ENCODE data around the gene POLR3H.

Gene POLR3H

DNA sequence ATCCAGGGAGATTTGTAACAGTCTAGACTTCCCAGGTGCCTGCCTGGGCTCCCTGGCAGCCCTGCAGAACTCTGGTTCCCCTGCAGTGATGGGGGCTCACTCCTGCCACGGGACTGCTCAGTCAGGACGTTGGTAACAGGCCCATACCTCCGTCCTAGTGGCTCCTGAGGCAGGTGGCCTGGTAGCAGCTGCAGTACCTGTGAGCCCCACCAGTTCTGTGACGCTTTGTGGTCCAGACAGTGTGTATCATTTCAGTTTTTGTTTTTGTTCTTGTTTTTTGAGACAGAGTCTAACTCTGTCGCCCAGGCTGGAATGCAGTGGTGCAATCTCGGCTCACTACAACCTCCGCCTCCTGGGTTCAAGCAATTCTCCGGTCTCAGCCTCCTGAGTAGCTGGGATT is 27.8 kb downstream of the POLR3H start:
- no peak overlapping the region for H3K4me3 ChIP-seq (ENCODE audit: low read depth, low read length)
- in situ Hi-C loops (cut with HindIII; ENCODE audit: low sequenced_read_pairs): no loop called here
- TF ChIP-seq, protein P1, sequence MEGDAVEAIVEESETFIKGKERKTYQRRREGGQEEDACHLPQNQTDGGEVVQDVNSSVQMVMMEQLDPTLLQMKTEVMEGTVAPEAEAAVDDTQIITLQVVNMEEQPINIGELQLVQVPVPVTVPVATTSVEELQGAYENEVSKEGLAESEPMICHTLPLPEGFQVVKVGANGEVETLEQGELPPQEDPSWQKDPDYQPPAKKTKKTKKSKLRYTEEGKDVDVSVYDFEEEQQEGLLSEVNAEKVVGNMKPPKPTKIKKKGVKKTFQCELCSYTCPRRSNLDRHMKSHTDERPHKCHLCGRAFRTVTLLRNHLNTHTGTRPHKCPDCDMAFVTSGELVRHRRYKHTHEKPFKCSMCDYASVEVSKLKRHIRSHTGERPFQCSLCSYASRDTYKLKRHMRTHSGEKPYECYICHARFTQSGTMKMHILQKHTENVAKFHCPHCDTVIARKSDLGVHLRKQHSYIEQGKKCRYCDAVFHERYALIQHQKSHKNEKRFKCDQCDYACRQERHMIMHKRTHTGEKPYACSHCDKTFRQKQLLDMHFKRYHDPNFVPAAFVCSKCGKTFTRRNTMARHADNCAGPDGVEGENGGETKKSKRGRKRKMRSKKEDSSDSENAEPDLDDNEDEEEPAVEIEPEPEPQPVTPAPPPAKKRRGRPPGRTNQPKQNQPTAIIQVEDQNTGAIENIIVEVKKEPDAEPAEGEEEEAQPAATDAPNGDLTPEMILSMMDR (IDR thresholded peaks at IDR 0.05; ENCODE audit: low read depth, low read length, missing control alignments): no peak
- DNase-seq (ENCODE audit: low read depth): no peak

DNA sequence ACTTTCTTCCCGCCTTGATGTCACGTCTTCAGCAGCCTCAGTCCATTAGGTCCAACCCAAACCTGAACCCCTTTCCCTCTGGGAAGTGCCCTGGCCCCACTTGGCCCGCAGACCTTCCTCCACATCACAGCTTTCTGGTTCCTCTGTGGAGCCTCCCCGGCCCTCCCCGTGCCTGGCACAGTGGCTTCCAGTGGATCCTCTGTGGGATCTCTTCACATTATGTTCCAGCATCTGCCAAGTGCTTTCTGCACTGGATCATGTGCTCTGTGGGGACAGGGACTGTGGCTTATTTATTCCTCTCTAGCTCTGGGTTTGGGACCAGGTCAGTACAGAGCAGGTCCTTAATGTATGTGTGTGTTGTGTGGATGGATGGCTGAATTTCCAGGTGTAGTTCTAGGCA is 30.9 kb downstream of the POLR3H start:
- H3K4me3 ChIP-seq (ENCODE audit: low read depth, low read length): no peak overlapping the region
- TF ChIP-seq, protein P1 (IDR thresholded peaks at IDR 0.05; ENCODE audit: low read depth, low read length, missing control alignments): no peak
- no peak for DNase-seq (ENCODE audit: low read depth)
- in situ Hi-C loops (cut with HindIII; ENCODE audit: low sequenced_read_pairs): no loop called here

DNA sequence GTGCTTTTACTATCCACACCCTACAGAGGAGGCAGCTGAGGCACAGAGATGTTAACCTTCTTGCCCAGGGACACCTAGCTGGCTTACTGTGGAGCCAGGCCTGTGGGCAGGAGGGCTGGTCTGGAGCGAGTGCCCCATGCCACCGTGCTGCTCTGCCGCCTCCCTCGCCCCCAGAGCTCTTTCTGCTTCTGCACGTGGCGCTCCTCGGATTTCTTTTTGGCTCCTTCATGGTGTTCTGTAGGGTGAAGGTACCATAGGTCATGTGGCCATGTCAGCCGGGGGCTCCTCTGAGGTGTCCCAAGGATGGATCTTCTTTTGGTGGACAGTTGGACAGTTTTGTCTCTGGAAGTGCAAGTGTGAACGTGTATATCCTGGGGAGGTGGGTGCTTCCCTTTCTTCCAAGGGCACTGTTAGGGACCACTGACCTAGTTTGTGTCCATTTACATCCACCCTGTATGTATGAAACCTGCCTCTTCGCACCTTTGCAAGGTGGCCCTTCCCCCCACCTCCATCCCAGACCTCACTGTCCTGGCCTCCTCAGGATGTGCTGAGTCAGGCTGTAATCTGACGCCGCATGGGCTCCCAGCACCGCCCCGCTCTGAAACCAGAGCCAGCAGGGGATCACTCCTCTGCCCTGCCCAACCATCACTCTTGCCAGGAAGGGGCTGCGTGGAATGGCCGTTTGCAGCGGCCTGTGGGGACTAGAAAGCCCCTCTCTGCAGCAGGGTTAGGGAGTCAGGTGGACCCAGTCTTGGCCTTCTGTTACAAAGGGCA is 31.7 kb downstream of the POLR3H start:
- in situ Hi-C loops (cut with HindIII; ENCODE audit: low sequenced_read_pairs): no loop called here
- peak; percentile 53 for DNase-seq (ENCODE audit: low read depth)
- no peak overlapping the region for H3K4me3 ChIP-seq (ENCODE audit: low read depth, low read length)
- TF ChIP-seq, protein P1 (IDR thresholded peaks at IDR 0.05; ENCODE audit: low read depth, low read length, missing control alignments): no peak

DNA sequence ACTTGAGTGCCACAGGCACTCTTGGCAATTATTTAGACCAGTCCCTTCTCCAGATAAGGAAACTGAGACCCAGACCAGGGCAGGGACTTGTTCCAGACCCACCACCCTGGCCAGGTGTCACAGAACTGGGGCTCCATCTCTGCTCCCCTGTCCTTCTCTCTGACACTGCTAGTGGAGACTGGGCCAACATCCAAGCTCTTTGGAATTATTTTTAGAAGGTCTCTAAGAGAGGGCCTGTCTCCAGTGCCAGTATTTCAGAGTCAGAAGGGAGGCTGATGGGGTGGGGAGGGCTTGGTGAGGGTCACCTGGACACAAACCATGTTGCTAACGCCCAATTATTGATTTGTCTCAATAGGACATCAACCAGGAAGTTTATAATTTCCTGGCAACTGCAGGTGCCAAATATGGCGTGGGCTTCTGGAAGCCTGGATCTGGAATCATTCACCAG is 32.7 kb downstream of the POLR3H start:
- no peak for DNase-seq (ENCODE audit: low read depth)

DNA sequence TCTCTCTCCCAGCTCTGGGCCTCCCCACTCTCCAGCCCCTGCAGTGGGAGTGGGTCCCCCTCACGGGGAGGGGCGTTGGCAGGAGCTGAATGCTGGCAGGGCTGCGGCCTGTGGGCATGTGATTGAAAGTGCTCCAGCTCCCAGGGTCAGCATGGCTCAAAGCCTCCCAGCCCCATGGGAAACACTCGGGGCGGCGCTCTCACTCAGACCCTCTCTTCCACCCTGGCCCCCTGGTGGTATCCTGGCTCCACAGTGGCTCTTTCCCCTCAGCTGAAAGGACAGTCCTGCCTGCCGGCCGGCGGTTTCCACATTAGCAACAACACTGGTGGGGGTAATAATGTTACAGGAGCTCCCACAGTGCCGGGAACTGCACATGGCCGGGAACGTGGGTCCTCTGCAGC is 35.5 kb downstream of the POLR3H start:
- in situ Hi-C loops (cut with HindIII; ENCODE audit: low sequenced_read_pairs): no loop called here
- TF ChIP-seq, protein P1 (IDR thresholded peaks at IDR 0.05; ENCODE audit: low read depth, low read length, missing control alignments): peak; percentile 57
- DNase-seq (ENCODE audit: low read depth): no peak
- no peak overlapping the region for H3K4me3 ChIP-seq (ENCODE audit: low read depth, low read length)

More for the DNA sequence above, 32.7 kb downstream of the POLR3H start:
- H3K4me3 ChIP-seq (ENCODE audit: low read depth, low read length): no peak overlapping the region
- in situ Hi-C loops (cut with HindIII; ENCODE audit: low sequenced_read_pairs): no loop called here
- TF ChIP-seq, protein P1 (IDR thresholded peaks at IDR 0.05; ENCODE audit: low read depth, low read length, missing control alignments): no peak

DNA sequence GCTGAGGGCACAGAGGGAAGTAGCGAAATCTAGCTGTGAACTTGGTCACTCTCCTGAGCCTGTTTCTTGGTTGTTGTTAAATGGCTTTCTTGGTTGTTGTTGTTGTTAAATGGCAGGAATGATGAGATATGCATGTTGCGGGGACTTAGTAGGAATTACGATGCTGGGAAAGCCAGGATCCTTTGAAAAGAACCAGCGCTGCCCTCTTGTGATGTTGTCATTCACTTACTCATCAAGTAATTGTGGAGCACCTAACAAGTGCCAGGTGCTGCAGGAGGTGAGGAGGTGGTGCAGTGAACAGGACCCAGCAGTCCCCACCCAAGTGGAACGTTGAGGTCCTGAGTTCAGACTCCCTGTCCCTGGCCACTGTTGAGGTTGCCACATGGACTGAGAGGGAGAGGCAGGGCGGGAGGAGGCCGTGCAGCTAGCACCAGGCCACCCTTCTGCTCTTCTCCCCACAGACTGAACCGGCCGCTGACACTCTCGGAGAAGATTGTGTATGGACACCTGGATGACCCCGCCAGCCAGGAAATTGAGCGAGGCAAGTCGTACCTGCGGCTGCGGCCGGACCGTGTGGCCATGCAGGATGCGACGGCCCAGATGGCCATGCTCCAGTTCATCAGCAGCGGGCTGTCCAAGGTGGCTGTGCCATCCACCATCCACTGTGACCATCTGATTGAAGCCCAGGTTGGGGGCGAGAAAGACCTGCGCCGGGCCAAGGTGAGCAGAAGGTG is 36.8 kb downstream of the POLR3H start:
- DNase-seq (ENCODE audit: low read depth): no peak
- H3K4me3 ChIP-seq (ENCODE audit: low read depth, low read length): no peak overlapping the region
- TF ChIP-seq, protein P1 (IDR thresholded peaks at IDR 0.05; ENCODE audit: low read depth, low read length, missing control alignments): no peak
- in situ Hi-C loops (cut with HindIII; ENCODE audit: low sequenced_read_pairs): no loop called here
